SU-DHL-6 (cell line): ENCODE measurements around the gene SNAPIN.

ENCODE experiments used
- EZH2phosphoT487 ChIP-seq: fragments of 200-600 bp; sonication (generic), shearing (Covaris generic); conservative IDR thresholded peaks from 2 replicates; pipeline ENCODE4 v1.6.1; 2018; ENCODE audit warnings: mild to moderate bottlenecking, antibody characterized with exemption, low read length, moderate library complexity, mixed read lengths
- TF ChIP-seq, protein P1 (sequence below): fragments of 200-600 bp; sonication (generic); IDR thresholded peaks from one replicate; pipeline ENCODE4 v1.5.1; 2017; ENCODE audit warnings: antibody characterized with exemption, mild to moderate bottlenecking, low read length, moderate library complexity; ENCODE audit not compliant: insufficient read depth, poor library complexity, severe bottlenecking

DNA sequence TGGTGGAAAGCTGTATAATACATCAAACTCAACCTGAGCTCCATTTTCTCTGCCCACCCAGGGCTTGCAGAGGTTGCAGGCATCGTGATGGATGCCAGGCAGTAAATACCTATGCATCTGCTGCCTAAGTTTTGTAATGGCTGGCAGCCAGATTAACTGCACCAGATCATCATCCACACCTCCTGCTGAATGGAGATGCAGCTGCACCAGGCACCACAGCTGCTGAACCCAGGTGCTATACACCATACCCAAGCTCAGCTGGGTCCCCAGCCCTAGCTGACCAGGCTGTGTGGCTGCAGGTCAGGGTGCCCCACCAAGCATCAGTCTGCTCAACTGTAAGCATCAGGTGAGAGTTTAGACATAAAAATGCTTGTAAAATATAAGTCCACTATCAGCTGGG is 6.7 kb upstream of the SNAPIN start:
- TF ChIP-seq, protein P1, sequence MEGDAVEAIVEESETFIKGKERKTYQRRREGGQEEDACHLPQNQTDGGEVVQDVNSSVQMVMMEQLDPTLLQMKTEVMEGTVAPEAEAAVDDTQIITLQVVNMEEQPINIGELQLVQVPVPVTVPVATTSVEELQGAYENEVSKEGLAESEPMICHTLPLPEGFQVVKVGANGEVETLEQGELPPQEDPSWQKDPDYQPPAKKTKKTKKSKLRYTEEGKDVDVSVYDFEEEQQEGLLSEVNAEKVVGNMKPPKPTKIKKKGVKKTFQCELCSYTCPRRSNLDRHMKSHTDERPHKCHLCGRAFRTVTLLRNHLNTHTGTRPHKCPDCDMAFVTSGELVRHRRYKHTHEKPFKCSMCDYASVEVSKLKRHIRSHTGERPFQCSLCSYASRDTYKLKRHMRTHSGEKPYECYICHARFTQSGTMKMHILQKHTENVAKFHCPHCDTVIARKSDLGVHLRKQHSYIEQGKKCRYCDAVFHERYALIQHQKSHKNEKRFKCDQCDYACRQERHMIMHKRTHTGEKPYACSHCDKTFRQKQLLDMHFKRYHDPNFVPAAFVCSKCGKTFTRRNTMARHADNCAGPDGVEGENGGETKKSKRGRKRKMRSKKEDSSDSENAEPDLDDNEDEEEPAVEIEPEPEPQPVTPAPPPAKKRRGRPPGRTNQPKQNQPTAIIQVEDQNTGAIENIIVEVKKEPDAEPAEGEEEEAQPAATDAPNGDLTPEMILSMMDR, result no peak
- TF ChIP-seq EZH2phosphoT487, result no peak
